Stimulated activated CD8-positive, alpha-beta memory T cell treated with anti-CD3 and anti-CD28 coated beads, Interleukin-4, amount 100 ng/mL, for 24 hours (primary cell): Measurements from ENCODE around the gene EIF2S2.

Experiments
- DNase-seq: peaks from one replicate; pipeline ENCODE4 v3.0.0-alpha.2; 2020; ENCODE audit warnings: low read depth

Gene EIF2S2

GRCh38 chr20:34122274-34122980 is 10.4 kb upstream of the EIF2S2 start:
- DNase-seq, result no peak

DNA sequence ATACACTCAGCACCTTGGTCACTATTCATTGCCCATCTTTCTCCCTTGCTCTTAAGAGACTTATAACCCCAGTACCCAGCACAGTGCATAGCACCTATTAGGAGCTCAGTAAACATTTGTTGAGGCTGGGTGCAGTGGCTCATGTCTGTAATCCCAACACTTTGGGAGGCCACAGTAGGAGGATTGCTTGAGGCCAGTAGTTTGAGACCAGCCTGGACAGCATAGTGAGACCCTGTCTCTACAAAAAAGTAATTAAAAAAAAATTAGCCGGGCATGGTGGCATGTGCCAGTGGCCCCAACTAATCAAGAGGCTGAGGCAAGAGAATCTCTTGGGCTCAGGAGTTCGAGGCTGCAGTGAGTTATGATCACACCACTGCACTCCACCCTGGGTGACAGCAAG is 8.2 kb upstream of the EIF2S2 start:
- DNase-seq, result no peak

- DNase-seq, result no peak
These were observed 3.2 kb upstream of the EIF2S2 start for GRCh38 chr20:34115232-34115631.

DNA sequence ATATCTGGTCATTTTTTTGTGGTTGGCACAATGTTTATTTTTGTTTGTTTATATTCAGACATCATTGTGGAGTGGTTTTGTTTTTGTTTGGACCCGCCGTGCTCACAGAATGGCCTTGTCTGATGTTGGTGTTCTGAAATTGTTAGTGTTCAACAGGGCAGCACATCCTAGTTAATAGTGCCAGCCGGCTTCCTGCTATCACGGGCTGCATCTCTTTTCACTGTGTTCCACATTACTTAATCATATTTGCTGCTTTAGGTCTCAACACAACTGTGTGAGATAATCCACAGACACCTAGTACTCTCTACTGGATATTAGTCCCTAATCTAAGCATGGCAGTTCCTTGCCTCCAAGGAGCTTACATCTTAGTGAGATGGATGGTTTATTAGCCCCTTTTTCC is 2.8 kb upstream of the EIF2S2 start:
- no peak for DNase-seq

DNA sequence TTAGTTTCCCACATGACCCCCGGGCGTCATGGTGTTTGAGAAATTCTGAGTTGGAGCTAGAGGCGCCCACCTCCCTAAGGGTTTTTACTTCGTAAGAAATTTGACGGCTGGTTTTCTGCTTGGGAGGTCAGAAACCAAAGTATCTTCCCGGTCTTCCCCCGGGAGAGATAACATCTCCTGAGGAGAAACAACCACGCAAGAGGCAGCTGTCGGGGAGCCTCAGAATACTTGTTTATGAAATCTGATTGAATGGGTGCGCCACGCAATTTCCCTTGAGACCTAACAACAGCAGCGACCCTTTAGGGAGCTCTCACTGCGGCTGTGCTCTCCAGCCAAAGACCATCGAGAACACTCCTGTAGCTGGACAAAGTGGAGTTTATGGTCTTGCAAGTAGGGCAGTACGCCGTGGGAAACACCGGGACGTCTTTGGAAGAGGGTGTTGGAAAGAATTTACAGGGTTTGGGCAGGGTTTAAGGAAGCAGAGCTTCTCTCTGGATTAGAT is 608 bp upstream of the EIF2S2 start:
- DNase-seq, result no peak

DNA sequence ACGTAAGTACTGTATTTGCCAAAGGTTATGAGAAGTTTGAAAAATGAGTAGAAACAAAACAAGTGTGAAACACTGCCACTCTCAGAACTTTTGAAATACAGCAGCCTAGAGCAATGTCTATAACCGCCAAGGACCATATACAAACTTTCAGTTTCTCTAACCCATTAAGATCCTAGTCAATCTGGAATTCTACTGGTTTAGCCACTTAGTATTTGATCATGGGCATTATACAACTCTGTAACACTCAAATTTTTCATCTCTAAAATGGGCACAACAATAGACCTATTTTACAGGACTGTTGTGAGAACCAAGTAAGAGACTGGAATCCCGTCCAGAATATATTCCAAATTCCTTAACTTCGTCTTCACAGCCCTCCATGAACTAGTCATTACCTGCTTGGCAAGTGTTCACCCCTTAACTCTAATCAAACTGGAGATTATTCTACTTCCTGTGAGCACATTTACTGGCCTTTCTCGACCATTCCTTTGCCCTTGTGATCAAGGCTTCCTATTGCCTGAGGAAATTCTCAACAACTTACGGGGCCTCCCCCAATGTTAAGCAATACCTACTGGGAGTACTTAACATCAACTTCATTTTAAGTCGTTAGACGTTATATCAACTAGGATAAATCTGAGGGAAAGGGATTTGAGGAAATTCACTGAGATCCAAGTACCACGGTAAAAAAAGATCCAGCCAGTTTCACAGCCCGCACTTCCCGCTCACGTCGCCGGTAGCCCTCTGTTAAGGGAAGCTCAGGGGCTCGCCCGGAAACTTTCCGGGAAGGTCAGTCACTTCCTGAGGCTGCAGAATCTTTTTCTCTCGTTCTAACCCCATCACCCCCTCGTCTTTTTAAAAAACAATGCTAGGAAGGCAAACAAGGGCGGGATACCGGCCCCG is 1.1 kb downstream of the EIF2S2 start:
- DNase-seq, result no peak

GRCh38 chr20:34110025-34110744 is 1.9 kb downstream of the EIF2S2 start:
- no peak for DNase-seq

- DNase-seq, result no peak
These were observed 2.6 kb downstream of the EIF2S2 start for GRCh38 chr20:34109442-34109841.

GRCh38 chr20:34108616-34109174 is 3.3 kb downstream of the EIF2S2 start:
- no peak for DNase-seq

DNA sequence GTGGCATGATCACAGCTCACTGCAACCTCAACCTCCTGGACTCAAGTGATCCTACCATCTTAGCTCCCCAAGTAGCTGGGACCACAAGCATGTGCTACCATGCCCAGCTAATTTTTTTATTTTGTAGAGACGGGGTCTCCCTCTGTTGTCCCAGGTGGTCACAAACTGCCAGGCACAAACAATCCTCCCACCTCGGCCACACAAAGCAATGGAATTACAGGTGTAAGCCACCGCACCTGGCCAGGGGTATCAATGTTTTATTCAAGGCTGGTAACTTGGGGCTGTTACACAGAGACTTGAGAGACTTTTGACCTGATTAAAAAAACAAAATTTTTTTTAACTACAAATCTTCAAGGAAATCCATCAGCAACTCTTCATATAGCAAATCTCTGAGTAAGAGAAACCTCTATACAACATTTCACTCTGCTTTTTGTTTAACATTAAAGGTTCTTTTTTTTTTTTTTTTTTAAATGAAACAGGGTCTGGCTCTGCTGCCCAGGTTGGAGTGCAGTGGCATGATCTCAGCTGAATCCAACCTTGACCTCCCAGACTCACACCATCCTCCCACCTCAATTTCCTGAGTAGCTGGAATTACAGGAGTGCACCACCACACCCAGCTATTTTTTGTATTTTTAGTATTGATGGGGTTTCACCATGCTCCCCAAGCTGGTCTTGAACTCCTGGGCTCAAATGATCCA is 5.9 kb downstream of the EIF2S2 start:
- DNase-seq, result no peak

DNA sequence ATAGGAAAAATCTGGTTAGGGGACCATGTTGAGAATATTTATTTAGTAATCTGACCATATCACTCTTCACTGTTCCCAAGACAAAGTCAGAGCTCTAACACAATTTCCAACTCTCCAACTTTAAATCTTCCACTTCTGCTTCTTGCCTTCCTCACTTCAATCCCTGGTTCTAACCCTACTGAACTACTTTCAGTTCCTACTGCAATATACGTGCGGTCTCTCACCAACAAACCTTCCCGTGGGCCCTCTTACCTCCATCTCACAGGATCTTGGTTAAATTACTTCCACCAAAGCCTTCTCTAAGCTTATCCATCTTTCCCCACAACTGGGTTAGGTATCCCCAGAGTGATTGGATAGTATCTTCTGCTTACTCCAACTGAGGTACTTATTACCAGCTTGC is 8.0 kb downstream of the EIF2S2 start:
- no peak for DNase-seq

- no peak for DNase-seq
These were observed 9.7 kb downstream of the EIF2S2 start for GRCh38 chr20:34102342-34102741.

- DNase-seq, result no peak
These were observed 11.5 kb downstream of the EIF2S2 start for GRCh38 chr20:34100576-34100975.

- DNase-seq, result no peak
These were observed 12.4 kb downstream of the EIF2S2 start for GRCh38 chr20:34099675-34100074.

GRCh38 chr20:34098570-34098969 is 13.5 kb downstream of the EIF2S2 start:
- no peak for DNase-seq

DNA sequence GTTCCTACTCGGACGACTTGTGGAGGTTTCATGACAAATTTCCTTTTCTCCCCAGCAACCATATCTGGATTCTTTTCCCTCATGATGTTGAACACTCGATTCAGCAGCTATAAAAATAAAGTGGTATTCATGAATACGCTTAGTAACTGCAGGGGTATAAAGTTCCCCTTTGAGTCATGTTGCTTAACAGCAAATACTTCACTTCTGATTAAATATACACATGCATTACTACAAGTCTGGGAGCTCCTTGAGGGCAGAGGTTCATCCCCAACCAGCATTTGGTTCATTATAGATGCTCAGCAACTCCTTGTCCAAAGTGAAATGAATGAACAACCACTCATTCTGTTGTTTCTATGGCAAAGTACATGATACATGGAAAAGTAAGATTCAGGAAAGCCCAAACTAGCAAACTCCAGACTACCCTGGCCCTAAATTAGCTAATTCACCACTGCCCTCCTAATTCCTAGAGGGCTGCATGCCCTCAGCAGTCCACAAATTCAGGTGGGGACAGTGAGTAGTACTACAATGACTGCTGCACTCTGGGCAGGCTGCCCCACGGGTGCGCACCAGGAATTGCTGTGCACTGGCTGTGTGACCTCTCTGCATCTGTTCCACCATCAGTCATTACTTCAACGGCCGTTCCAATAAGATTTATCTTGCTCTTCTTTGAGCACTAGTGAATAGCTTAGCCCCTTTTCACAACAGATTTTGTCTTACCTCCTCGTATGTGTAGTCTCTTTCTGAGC is 15.2 kb downstream of the EIF2S2 start:
- DNase-seq, result no peak

DNA sequence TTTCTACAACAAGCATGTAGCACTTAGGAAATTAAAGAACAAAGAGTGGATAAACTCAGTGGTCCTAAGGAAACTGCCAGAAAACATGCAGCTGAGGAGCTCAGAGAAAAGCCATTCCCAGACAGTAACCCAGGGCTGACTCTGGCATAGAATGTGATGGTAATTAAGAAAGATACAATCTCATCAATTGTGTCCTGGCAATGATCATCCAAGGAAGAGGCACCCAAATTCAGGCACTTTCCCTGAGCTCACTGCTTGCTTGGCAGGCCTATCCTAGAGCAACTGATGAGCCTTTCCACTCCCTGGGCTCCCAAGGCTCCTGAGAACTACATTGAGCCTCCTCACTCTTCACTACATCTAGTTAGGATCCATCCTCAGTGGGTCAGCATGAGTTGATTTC is 16.2 kb downstream of the EIF2S2 start:
- no peak for DNase-seq

- no peak for DNase-seq
These were observed 18.1 kb downstream of the EIF2S2 start for GRCh38 chr20:34093895-34094294.

DNA sequence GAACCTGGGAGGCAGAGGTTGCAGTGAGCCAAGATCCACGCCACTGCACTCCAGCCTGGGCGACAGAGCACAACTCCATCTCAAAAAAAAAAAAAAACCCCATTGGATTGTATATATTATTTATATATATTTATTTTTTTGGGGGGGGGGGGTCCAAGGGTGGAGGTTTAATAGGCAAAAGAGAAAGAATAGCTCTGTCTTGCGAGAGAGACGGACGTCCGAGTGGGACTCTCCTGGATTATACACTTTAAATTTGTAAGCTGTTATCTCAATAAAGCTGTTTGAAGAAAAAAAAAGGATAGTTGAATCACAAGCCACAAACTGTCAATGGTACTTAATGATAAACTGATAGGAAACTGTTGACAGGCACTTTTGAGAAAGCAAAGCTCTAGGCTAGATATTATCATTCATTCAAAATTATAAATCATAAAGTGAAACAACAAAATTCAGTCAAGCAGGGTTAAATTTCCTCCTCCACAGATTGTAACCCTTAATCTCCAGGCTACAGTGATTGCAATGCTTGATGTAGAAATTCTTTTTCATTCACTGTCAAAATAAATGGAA is 20.3 kb downstream of the EIF2S2 start:
- no peak for DNase-seq

- DNase-seq, result no peak
These were observed 21.4 kb downstream of the EIF2S2 start for GRCh38 chr20:34090645-34091044.
